K562 (cell line): ENCODE results near the gene CCL27. TPM values are rescaled to one million over a fixed set of nuclear protein-coding genes. Genes with fewer than 3 reads are reported as not detected.

Experiments used
- ATAC-seq: fragments of 200-7000 bp; cut with Tn5 transposase; 3 replicates; pipeline ENCODE4 v1.9.1; 2020; ENCODE audit warnings: moderate library complexity
- BruUV-seq: library from RNA; stranded (reverse); fragments of 400-500 nt; replicated peaks from 2 replicates; lab custom pipeline; 2021; lab: Mats Ljungman, UMichigan
- CTCF ChIA-PET: fragments of 300-600 bp; formaldehyde crosslinking; extraction: SDS; loops from one replicate; lab custom pipeline; 2021; ENCODE audit warnings: low intra/inter-chr PET ratio; lab: Yijun Ruan, JAX
- POLR2A ChIA-PET: fragments of 300-600, 350-650 bp; sonication (Branson Sonifier 250); formaldehyde crosslinking; extraction: SDS; loops from one replicate; lab custom pipeline; 2021; ENCODE audit warnings: antibody characterized with exemption, inconsistent platforms; lab: Yijun Ruan, JAX
- DNase-seq, 4 experiments: peaks; one replicate each; pipeline versions ENCODE4 v3.0.0 to v3.0.0-alpha.2; 2011 to 2018; ENCODE audit warnings: low spot score in 3 of 4, mixed read lengths in 3 of 4; ENCODE audit errors: extremely low read depth in 1 of 4
- FAIRE-seq: peaks from 2 replicates; lab custom pipeline; 2011; peaks lifted over from hg19 to GRCh38; lab: Jason Lieb, UNC
- H2AFZ ChIP-seq: 2 replicates; pipeline ENCODE4 v1.6.0; 2011; ENCODE audit warnings: low read depth, low read length, control low read depth, inconsistent platforms
- H3K27ac ChIP-seq: fragments of 200-600 bp; 3 replicates; pipeline ENCODE4 v1.8.0; 2011; ENCODE audit warnings: low read depth, mild to moderate bottlenecking, control low read depth, inconsistent platforms, low read length, moderate library complexity, mixed read lengths; ENCODE audit errors: extremely low read depth
- H3K27me3 ChIP-seq, 2 experiments: fragments of 300-600 bp in 1 of 2; 2 replicates in 1 of 2; 3 replicates in 1 of 2; pipeline versions ENCODE4 v1.6.0 to v1.8.0; 2011; ENCODE audit warnings: inconsistent platforms in 2 of 2, low read length in 2 of 2, mild to moderate bottlenecking in 1 of 2, mixed read lengths in 1 of 2, moderate library complexity in 1 of 2; ENCODE audit not compliant: control insufficient read depth in 2 of 2, insufficient read depth in 2 of 2
- H3K36me3 ChIP-seq: fragments of 300-600 bp; 3 replicates; pipeline ENCODE4 v1.8.0; 2011; ENCODE audit warnings: mild to moderate bottlenecking, low read length, inconsistent platforms; ENCODE audit not compliant: control insufficient read depth, insufficient read depth
- H3K4me1 ChIP-seq, 2 experiments: fragments of 200-600 bp in 1 of 2; replicated peaks in 1 of 2; 2 replicates in 1 of 2; 3 replicates in 1 of 2; pipeline versions ENCODE4 v1.5.1 to v1.8.0; 2011; ENCODE audit warnings: inconsistent platforms in 2 of 2, low read length in 2 of 2, mild to moderate bottlenecking in 1 of 2, mixed read lengths in 1 of 2, moderate library complexity in 1 of 2; ENCODE audit not compliant: control insufficient read depth in 2 of 2, insufficient read depth in 2 of 2
- H3K4me2 ChIP-seq: 2 replicates; pipeline ENCODE4 v1.6.1; 2011; ENCODE audit warnings: low read length, control low read depth, inconsistent platforms, mixed read lengths; ENCODE audit not compliant: insufficient read depth
- H3K4me3 ChIP-seq: fragments of 200-600 bp; sonication (generic), shearing (Covaris generic); 2 replicates; pipeline ENCODE4 v1.5.1; 2016; ENCODE audit warnings: control low read depth, inconsistent platforms
- H3K79me2 ChIP-seq: fragments of 200-600 bp; 3 replicates; pipeline ENCODE4 v1.8.0; 2011; ENCODE audit warnings: low read length, inconsistent platforms; ENCODE audit not compliant: control insufficient read depth, insufficient read depth
- H3K9ac ChIP-seq, 2 experiments: 2 replicates each; pipeline versions ENCODE4 v1.6.0 to v1.6.1; 2011; ENCODE audit warnings: low read depth in 2 of 2, low read length in 2 of 2, control low read depth in 1 of 2, inconsistent platforms in 1 of 2, mild to moderate bottlenecking in 1 of 2, mixed read lengths in 1 of 2; ENCODE audit not compliant: insufficient read depth in 1 of 2
- H3K9me1 ChIP-seq: one replicate; pipeline ENCODE4 v1.6.0; 2011; ENCODE audit warnings: inconsistent platforms, mild to moderate bottlenecking, low read length, moderate library complexity; ENCODE audit not compliant: control insufficient read depth, insufficient read depth
- H3K9me3 ChIP-seq: replicated peaks from 2 replicates; pipeline ENCODE4 v1.5.1; 2011; ENCODE audit warnings: low read depth, low read length, inconsistent platforms; ENCODE audit not compliant: control insufficient read depth, insufficient read depth
- H4K20me1 ChIP-seq: replicated peaks from 2 replicates; pipeline ENCODE4 v1.6.1; 2011; ENCODE audit warnings: low read length, inconsistent platforms, mixed read lengths; ENCODE audit not compliant: control insufficient read depth, insufficient read depth
- ATF3 ChIP-seq, 2 experiments: fragments of 450-650 bp in 1 of 2; sonication (generic) in 1 of 2; formaldehyde crosslinking in 1 of 2; IDR thresholded peaks in 1 of 2; conservative IDR thresholded peaks in 1 of 2; 2 replicates each; pipeline versions ENCODE4 v1.6.1 to v1.8.1; 2016 to 2023; ENCODE audit warnings: mild to moderate bottlenecking in 2 of 2, moderate library complexity in 2 of 2, inconsistent platforms in 1 of 2, missing genetic modification reagents in 1 of 2
- CTBP1 ChIP-seq: fragments of 450-650 bp; IDR thresholded peaks from 2 replicates; pipeline ENCODE4 v1.6.1; 2016; ENCODE audit warnings: borderline replicate concordance
- HDAC3 ChIP-seq: fragments of 450-650 bp; IDR thresholded peaks from 2 replicates; pipeline ENCODE4 v1.6.1; 2018; ENCODE audit warnings: borderline replicate concordance, mild to moderate bottlenecking, moderate library complexity; ENCODE audit not compliant: partially characterized antibody
- IRF9 ChIP-seq: fragments of 450-650 bp; IDR thresholded peaks from 2 replicates; pipeline ENCODE4 v1.6.1; 2016; ENCODE audit warnings: missing biosample characterization, missing genetic modification characterization
- MAFK ChIP-seq: IDR thresholded peaks from 2 replicates; pipeline ENCODE4 v1.6.1; 2011; ENCODE audit warnings: low read length, improper control_type of control experiment
- MED1 ChIP-seq: sonication (generic); formaldehyde crosslinking; IDR thresholded peaks from 2 replicates; pipeline ENCODE4 v1.8.1; 2023; ENCODE audit warnings: missing genetic modification reagents, borderline replicate concordance
- NR3C1 ChIP-seq: sonication (generic); formaldehyde crosslinking; IDR thresholded peaks from 2 replicates; pipeline ENCODE4 v1.8.1; 2022; ENCODE audit warnings: missing genetic modification reagents
- NR4A1 ChIP-seq, 2 experiments: fragments of 250-450 bp in 1 of 2; fragments of 450-650 bp in 1 of 2; sonication (Bioruptor Pico) in 1 of 2; IDR thresholded peaks; 2 replicates each; pipeline versions ENCODE4 v1.4.0 to v1.6.1; 2016 to 2020; ENCODE audit warnings: mild to moderate bottlenecking in 2 of 2, missing compliant biosample characterization in 1 of 2, missing genetic modification characterization in 1 of 2, moderate library complexity in 1 of 2
- RBM15 ChIP-seq: fragments of 200-400 bp; formaldehyde crosslinking; IDR thresholded peaks from 2 replicates; pipeline ENCODE4 v1.6.1; 2018; ENCODE audit warnings: mild to moderate bottlenecking, low read length, moderate library complexity; ENCODE audit not compliant: insufficient read depth
- RNF2 ChIP-seq: sonication (generic); IDR thresholded peaks from 2 replicates; pipeline ENCODE4 v1.6.1; 2016
- SAFB ChIP-seq: fragments of 200-400 bp; formaldehyde crosslinking; IDR thresholded peaks from 2 replicates; pipeline ENCODE4 v1.6.1; 2017; ENCODE audit warnings: low read depth, low read length, borderline replicate concordance
- SMAD2 ChIP-seq: fragments of 150-350 bp; IDR thresholded peaks from 2 replicates; pipeline ENCODE4 v1.6.1; 2014; ENCODE audit warnings: low read depth, mild to moderate bottlenecking, low read length
- SPI1 ChIP-seq: IDR thresholded peaks from 2 replicates; pipeline ENCODE4 v1.6.1; 2011; ENCODE audit warnings: low read depth, low read length, control low read depth, borderline replicate concordance
- TRIM25 ChIP-seq: fragments of 450-650 bp; IDR thresholded peaks from 2 replicates; pipeline ENCODE4 v1.7.0; 2016; ENCODE audit warnings: borderline replicate concordance
- TRIM28 ChIP-seq: fragments of 450-650 bp; IDR thresholded peaks from 2 replicates; pipeline ENCODE4 v1.6.1; 2017
- YY1 ChIP-seq, 3 experiments: IDR thresholded peaks; 2 replicates each; pipeline ENCODE4 v1.6.1; 2011; ENCODE audit warnings: low read length in 2 of 3, mild to moderate bottlenecking in 2 of 3, moderate library complexity in 2 of 3, borderline replicate concordance in 1 of 3, control low read depth in 1 of 3, low read depth in 1 of 3; ENCODE audit not compliant: insufficient read depth in 3 of 3, insufficient replicate concordance in 2 of 3, control insufficient read depth in 1 of 3, insufficient read length in 1 of 3; ENCODE audit errors: extremely low read depth in 1 of 3
- WGBS: fragments of 100-300 bp; shearing (Covaris generic); methylation state at CpG from one replicate; pipeline ENCODE4 v1.1.6; 2016; ENCODE audit warnings: low coverage, mixed read lengths; ENCODE audit not compliant: insufficient coverage; ENCODE audit errors: missing lambda C conversion rate; 5-methylcytosine and 5-hydroxymethylcytosine counted together
- in situ Hi-C: fragments of 300-500 bp; cut with MboI; formaldehyde crosslinking; loops from 4 replicates; pipeline ENCODE4 v1.15.0; 2018; ENCODE audit warnings: inconsistent platforms, mixed read lengths
- intact Hi-C: fragments of 100-400 bp; cut with micrococcal nuclease; formaldehyde crosslinking; loops from 2 replicates; pipeline ENCODE4 v1.14.2; 2022
- polyA plus RNA-seq, 8 experiments: library from polyadenylated mRNA; depleted of rRNA in 4 of 8; stranded (reverse) in 5 of 8; unstranded in 3 of 8; fragments of >200 nt; fragmentation: Nextera tagmentation in 2 of 8; fragmentation: Illumina TruSeq in 1 of 8; extraction: Ambion mirVana in 2 of 8; extraction: Trizol in 1 of 8; gene quantifications; 2 replicates each; pipeline versions ENCODE4 v1.2.1 to v1.2.3, GENCODE V29; 2011 to 2014; ENCODE audit warnings: inconsistent platforms in 1 of 8, missing spikeins in 1 of 8
- total RNA-seq, 7 experiments: library from RNA; depleted of rRNA in 6 of 7; stranded (reverse); fragments of >200 nt in 6 of 7; fragmentation: Illumina TruSeq in 2 of 7; extraction: Trizol in 2 of 7; gene quantifications; 2 replicates each; pipeline versions ENCODE4 v1.2.1 to v1.2.3, GENCODE V29; 2011 to 2021; ENCODE audit warnings: low replicate concordance in 1 of 7

CCL27 gene
- total and polyA plus RNA-seq, 9 of the 15 experiments (the other 6 are each of a cell fraction or from before 2014, with no cell fraction given) = 0.10 to 0.53 (median 0.27) TPM; not detected in 5

- Histone ChIP-seq H3K9me3 (no peaks in the 10 kb centered on the region), H3K4me1 (peaks cover 22 to 28% of the 10 kb centered on the region in 2 experiments; a peak in 4 of 5 replicates), H3K9me1 (peaks cover 7% of the 10 kb centered on the region), H3K4me2 (peak within 1 kb of the TSS; percentile 92), H2AFZ (peak within 1 kb of the TSS; percentile 97), H3K27me3 (no peaks in the 10 kb centered on the region), H3K36me3 (peaks cover 27% of the 10 kb centered on the region; the same call in 2 of the 3 replicates), H3K4me3 (peak within 1 kb of the TSS; percentile 84), H3K79me2 (peaks cover 21% of the 10 kb centered on the region), H4K20me1 (no peaks in the 10 kb centered on the region), H3K27ac (peak within 1 kb of the TSS; percentile 75), H3K9ac (peak within 1 kb of the TSS; percentile 80 to 90)
- TSS peak; percentile 58 for BruUV-seq
- peak; percentile 90 for ATAC-seq
- POLR2A ChIA-PET = interaction anchor here (0.6 to 1.3 kb wide), 8 partner anchors 8 to 774 kb away, joined by 3 to 7 read pairs (median 4); partner anchors contain the start of genes DCTN3 and SIGMAR1
- intact Hi-C loops = no loop called here
- FAIRE-seq = peak; percentile 79
- CTCF ChIA-PET = interaction anchor here (1.0 to 1.4 kb wide), 2 partner anchors 19 to 55 kb away, joined by 3 read pairs; a partner anchor contains a TSS
- peak; percentile 92 to 97 (median 96) for DNase-seq
- in situ Hi-C loops = no loop called here
- WGBS = 3% methylated on average over 33 of the region's 43 CpGs
- peak; percentile 36; the same call in 1 of the 2 replicates for TF ChIP-seq CTBP1
- no peak for TF ChIP-seq RNF2
- no peak for TF ChIP-seq ATF3 (IDR thresholded peaks at IDR 0.05)
- TF ChIP-seq ATF3 (CRISPR knock-in tag; conservative IDR thresholded peaks at IDR 0.05) = no peak
- no peak for TF ChIP-seq SMAD2
- no peak for TF ChIP-seq MED1
- no peak for TF ChIP-seq NR3C1
- no peak for TF ChIP-seq SAFB
- TF ChIP-seq TRIM25 = no peak
- no peak for TF ChIP-seq NR4A1 (CRISPR knock-in tag; IDR thresholded peaks at IDR 0.05)
- TF ChIP-seq NR4A1 (tag; IDR thresholded peaks at IDR 0.05) = no peak; the same call in 1 of the 2 replicates
- no peak for TF ChIP-seq HDAC3
- TF ChIP-seq IRF9 (tag) = no peak
- peak in 2 of 3 experiments; percentile 56 to 62 for TF ChIP-seq YY1 (IDR thresholded peaks at IDR 0.05; ENCODE audit: borderline replicate concordance in 1 of 3, control insufficient read depth in 1 of 3, extremely low read depth in 1 of 3, insufficient read depth in 3 of 3, insufficient read length in 1 of 3, insufficient replicate concordance in 2 of 3, low read depth in 1 of 3, low read length in 2 of 3)
- TF ChIP-seq SPI1 = no peak
- TF ChIP-seq TRIM28 = no peak
- no peak for TF ChIP-seq MAFK
- no peak for TF ChIP-seq RBM15
Measured at GRCh38 chr9:34646211-34647083, 16.0 kb downstream of the CCL27 start, which contains the start of gene GALT. Gene GALT (plus strand): TSS chr9:34646675. CDS start chr9:34646705, 30 bp downstream.
